Dedifferentiated amniotic fluid mesenchymal stem cell (primary cell): Measurements from ENCODE around the gene BCL2L13.

Experiments
- DNase-seq: peaks from one replicate; pipeline ENCODE4 v3.0.0-alpha.2; 2016; ENCODE audit errors: extremely low spot score

Gene BCL2L13, protein sequence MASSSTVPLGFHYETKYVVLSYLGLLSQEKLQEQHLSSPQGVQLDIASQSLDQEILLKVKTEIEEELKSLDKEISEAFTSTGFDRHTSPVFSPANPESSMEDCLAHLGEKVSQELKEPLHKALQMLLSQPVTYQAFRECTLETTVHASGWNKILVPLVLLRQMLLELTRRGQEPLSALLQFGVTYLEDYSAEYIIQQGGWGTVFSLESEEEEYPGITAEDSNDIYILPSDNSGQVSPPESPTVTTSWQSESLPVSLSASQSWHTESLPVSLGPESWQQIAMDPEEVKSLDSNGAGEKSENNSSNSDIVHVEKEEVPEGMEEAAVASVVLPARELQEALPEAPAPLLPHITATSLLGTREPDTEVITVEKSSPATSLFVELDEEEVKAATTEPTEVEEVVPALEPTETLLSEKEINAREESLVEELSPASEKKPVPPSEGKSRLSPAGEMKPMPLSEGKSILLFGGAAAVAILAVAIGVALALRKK

GRCh38 chr22:17638432-17639246, at the start of gene BCL2L13:
TSS of gene BCL2L13 (plus strand) at chr22:17638757. CDS start at chr22:17655712, 16,955 bp downstream.
- DNase-seq, result peak; percentile 77

DNA sequence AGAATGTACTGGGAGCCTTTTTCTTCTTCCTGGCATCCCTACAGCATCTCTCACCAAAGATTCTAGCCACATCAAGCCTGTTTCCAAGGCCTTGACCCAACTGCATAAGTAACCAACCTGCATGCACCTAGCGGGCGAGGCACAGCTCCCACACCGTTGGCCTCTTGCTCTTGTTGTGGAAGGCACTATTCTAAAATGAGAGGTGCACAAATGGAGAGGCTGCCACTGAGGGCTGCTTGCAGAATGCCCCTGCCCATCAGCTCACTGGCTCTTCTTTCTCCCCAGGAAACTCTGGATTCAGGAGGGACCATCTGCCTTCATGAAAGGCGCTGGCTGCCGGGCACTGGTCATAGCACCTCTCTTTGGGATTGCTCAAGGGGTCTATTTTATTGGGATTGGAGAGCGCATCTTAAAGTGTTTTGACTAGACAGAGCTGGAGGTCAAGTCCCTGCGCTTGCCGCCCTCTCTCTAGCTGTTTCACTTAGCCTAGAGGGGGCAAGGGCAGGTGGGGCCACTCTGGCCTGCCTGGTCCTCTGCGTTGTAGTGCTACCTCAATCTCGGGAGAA, 48.7 kb upstream of the BCL2L13 start:
- no peak for DNase-seq

GRCh38 chr22:17590586-17590985, 48.0 kb upstream of the BCL2L13 start:
- no peak for DNase-seq

GRCh38 chr22:17592201-17592600, 46.4 kb upstream of the BCL2L13 start:
- no peak for DNase-seq

DNA sequence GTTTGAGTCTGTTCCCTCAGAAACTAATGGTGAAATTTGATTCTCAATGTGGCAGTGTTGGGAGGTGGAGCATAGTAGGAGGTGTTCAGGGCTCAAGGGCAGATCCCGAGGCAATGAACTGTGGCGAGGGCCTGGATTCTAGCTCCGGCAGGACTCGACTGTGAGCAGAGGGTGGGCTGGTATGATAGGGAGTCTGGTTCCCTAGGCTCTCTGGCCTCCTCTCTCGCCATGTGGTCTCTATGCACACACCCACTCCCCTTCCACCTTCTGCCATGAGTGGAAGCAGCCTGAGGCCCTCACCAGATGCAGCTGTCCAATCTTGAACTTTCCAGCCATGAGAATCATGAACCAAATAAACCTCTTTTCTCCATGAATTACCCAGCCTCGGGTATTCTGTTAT, 42.3 kb upstream of the BCL2L13 start:
- no peak for DNase-seq

- no peak for DNase-seq
These were observed 41.3 kb upstream of the BCL2L13 start for GRCh38 chr22:17597217-17597616.

DNA sequence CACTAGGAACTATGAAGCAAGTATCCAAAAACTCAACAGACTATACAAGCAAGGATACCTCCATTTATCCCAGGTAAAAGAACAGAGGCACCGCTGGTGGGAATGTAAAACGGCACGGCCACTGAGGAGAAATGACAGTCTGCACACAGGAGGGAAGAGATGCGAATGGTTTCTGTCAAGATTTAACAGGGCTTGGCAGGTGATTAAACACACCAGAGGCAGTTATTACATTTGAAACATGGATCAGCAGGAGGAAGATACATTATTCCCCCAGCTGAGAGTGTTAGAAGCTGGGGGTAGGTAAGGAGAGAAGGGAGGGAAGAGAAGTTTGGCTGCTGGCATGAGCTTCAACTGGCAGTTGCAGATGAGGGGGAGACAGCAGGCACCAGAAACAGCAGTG, 40.2 kb upstream of the BCL2L13 start:
- no peak for DNase-seq

DNA sequence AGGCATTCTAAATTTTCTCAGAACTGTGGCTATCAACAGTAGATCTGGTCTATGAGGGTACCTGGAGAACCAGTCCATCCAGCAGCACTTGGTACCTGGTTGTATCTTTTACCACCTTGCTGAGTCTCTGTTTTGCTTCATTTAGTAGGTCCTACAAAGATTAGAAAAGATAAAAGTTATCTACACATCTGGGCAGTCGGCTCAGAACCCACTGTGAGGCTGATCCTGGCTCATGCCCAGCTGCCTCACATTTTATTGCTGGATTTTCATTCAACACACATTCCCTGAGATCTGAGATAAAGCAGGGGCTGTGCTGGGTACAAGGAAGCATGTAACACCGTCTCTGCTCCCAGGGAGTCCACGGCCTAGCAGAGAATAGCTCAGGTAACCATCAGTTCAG, 37.5 kb upstream of the BCL2L13 start:
- DNase-seq, result no peak

DNA sequence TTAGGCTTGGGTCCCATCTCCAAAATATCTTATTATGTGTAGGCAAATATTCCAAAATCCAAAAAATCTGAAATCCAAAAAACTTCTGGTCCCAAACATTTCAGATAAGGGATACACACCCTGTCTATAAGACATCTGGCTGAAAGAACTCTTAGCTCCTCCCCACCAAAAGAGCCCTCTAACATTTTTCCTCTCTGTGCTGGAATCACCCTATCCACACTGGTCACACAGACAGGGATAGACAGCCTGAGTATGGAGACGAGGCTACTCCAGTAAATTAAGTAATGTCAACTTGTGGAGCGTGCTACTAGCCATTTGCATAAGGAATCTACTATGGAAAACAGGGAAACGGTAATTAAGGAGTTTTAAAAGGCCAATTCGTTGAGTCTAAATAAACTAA, 34.9 kb upstream of the BCL2L13 start:
- no peak for DNase-seq

GRCh38 chr22:17606496-17606895, 32.1 kb upstream of the BCL2L13 start:
- peak; percentile 21 for DNase-seq

DNA sequence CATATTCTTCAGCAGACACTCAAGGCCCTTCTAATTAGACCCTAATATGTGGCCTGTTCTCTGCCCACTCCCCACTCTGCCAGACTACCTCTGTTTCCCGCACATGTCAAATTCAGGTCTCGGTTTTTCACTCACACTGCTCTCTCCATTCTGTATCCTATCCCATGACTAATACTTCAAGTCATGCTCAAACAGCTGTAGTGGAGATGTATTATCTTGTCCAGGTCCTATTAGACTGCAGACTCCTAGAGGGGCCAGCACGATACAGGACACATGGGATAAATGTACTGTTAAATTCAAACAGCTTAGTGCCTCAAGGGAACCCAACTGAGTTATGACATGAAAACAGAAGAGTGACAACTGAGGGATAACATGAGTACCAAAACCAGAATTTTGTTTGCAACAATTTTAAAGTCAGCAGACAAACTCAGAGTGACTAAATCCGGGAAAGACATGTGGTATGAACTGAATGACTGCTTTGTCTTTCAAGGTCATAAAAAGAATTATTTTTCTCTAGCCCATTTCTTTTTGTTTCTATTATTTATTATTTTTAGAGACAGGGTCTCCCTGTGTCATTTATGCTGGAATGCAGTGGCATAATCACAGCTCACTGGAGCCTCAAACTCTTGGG, 30.6 kb upstream of the BCL2L13 start:
- no peak for DNase-seq

DNA sequence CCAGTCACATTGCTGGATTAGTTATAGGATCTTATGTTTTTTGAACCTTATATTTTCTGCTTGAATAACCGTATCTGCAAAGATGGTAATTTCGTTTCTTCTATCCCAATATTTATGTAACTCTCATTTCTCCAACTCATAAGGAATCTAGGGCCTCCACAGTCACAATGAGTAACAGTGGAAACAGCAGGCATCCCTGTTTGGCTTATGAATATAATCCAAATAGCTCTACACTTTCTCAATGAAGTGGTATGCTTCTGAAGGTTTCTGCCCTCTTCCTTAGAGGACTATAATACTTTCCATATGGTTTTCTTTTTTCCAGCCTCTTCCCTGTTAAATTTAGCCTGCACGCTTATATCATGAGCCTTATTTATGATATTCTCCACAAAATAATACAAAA, 26.5 kb upstream of the BCL2L13 start:
- DNase-seq, result peak; percentile 27

- DNase-seq, result no peak
These were observed 25.3 kb upstream of the BCL2L13 start for GRCh38 chr22:17613280-17613679.

DNA sequence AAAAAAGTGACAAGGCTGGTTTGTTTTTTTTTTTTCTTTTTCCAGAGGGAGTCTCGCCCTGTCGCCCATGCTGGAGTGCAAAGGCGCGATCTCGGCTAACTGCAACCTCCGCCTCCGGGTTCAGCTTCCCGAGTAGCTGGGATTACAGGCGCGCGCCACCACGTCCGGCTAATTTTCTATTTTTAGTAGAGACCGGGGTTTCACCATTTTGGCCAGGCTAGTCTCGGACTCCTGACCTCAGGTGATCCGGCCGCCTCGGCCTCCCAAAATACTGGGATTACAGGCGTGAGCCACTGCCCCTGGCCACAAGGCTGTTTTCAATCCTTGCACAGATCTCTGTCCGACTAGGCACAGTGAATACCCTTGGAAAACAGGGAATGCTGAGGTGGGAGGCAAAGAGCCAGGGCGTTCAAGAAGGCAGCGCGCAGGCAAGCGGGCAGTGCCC, 10.6 kb upstream of the BCL2L13 start:
- no peak for DNase-seq

DNA sequence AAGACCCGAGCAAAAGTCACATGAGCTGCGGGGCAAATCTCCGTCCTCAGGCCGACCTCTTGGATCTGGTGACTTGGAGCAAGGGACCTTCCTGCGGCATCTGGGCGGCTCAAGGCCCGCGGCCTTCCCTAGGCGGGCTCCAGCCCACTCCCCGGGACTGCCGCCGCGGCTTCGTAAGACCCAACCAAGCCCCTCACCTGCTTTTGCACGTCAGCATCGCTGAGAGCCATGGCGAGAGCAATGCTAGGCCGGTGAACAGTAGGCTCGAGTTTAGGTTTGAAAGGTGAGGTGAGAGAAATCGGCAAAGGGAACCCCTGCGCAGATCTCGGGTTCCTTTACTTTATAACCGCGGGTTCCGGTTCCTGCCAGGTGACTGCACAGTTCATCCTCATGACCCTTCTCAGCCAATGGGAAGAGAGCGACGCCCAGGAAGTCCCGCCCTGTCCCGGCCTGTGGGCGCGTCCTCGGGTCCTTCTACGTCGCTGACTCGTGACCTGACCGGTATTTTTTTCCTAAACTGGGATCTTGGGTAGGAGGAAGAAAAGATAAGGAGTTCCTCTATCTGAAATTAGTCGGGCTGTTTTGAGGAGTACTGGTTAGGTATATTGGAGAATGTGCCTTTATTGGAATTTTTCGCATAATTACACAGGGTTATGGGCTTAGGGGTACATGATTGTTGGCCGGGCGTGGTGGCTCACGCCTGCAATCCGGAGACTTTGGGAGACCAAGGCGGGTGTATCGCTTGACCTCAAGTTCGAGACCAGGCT, 10.0 kb upstream of the BCL2L13 start, which contains the start of gene ATP6V1E1:
ATP6V1E1 (minus strand) TSS at position 344 of the 767 bp plus-strand sequence; CDS start at position 230, 114 bp downstream.
- peak; percentile 98 for DNase-seq

DNA sequence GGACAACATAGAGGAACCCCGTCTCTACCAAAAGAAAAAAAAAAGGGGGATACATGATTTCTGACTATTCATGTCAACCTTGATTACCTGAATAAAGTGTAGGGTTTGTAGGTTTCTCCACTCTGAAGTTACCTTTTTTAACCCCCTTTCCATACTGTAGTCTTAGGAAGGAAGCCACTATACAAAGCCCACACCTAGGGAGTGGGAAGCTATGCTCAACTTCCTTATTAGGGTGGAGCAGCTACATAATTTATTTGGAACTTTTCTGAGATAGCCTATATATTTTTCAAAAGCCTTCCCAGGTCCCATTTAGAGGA, 9.4 kb upstream of the BCL2L13 start:
- DNase-seq, result no peak

DNA sequence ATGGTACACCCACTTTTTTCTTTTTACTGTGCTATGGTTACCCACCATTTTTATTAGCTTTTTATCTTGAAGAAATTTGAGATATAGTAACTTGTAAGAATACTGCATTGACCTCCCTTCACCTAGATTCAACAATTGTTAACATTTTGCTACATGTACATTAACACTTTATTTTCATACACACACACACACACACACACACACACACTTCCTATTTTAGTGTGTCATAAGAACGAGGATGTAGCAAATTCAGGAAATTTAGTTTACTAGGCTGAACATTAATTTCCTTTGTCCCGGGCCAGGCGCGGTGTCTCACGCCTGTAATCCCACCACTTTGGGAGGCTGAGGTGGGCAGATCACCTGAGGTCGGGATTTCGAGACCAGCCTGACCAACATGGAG, 8.9 kb upstream of the BCL2L13 start:
- DNase-seq, result no peak

DNA sequence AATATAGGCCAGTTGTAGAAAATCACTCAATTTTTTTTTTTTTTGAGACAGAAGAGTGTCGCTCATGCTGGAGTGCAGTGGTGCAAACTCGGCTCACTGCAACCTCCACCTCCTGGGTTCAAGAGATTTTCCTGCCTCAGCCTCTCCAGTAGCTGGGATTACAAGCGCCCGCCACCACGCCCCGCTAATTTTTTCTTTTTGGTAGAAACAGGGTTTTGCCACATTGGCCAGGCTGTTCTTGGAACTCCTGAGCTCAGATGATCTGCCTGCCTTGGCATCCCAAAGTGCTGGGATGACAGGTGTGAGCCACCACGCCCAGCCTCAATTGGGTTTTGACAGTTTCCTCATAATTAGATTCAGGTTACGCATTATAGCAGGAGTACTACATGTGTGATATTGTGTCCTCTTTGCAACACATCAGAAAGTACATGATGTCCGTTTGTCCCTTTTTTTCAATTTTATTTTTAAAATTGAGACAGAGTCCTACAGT, 7.4 kb upstream of the BCL2L13 start:
- DNase-seq, result no peak

- peak; percentile 30 for DNase-seq
These were observed 5.2 kb upstream of the BCL2L13 start for GRCh38 chr22:17633217-17633997.

- DNase-seq, result no peak
These were observed 4.6 kb upstream of the BCL2L13 start for GRCh38 chr22:17633998-17634323.
